GM06990 (cell line): Measurements from ENCODE around the gene PDSS2.
"Not testable (repeated sequence)": the region's sequence is repeated elsewhere in the genome, so short reads cannot be mapped to it uniquely, and the experiment has no call there.

Source experiments
- DNase-seq: peaks from one replicate; pipeline ENCODE4 v3.0.0-alpha.2; 2011; ENCODE audit not compliant: insufficient read length; ENCODE audit errors: extremely low read depth
- H3K27me3 ChIP-seq: replicated peaks from 2 replicates; pipeline ENCODE4 v1.6.0; 2011; ENCODE audit warnings: low read length; ENCODE audit not compliant: control insufficient read depth, insufficient read depth
- H3K36me3 ChIP-seq: 2 replicates; pipeline ENCODE4 v1.5.1; 2011; ENCODE audit warnings: low read length; ENCODE audit not compliant: control insufficient read depth, insufficient read depth
- H3K4me3 ChIP-seq: replicated peaks from 2 replicates; pipeline ENCODE4 v1.5.1; 2011; ENCODE audit warnings: low read depth, mild to moderate bottlenecking, control low read depth, low read length
- TF ChIP-seq, protein P1 (sequence below): IDR thresholded peaks from 2 replicates; pipeline ENCODE4 v1.5.1; 2011; ENCODE audit warnings: low read length, control low read depth, mild to moderate bottlenecking, inconsistent platforms; ENCODE audit not compliant: insufficient read depth, poor library complexity, severe bottlenecking

PDSS2 gene

DNA sequence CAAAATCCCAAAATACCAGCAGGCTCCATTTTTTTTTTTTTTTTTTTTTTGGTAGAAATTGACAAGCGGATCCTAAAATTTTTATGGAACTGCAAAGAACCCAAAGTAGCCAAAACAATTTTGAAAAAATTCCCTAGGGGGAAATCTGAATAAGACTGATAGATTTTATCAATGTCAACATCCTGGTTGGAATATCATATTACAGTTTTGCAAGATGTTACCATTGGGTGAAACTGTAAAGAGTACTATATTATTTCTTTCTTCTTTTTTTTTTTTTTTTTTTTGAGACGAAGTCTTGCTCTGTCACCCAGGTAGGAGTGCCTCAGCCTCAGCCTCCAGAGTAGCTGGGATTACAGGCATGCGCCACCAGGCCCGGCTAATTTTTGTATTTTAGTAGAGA is 314.7 kb downstream of the PDSS2 start:
- no peaks in the 10 kb centered on the region for H3K27me3 ChIP-seq
- H3K36me3 ChIP-seq: no peaks in the 10 kb centered on the region
- TF ChIP-seq, protein P1, sequence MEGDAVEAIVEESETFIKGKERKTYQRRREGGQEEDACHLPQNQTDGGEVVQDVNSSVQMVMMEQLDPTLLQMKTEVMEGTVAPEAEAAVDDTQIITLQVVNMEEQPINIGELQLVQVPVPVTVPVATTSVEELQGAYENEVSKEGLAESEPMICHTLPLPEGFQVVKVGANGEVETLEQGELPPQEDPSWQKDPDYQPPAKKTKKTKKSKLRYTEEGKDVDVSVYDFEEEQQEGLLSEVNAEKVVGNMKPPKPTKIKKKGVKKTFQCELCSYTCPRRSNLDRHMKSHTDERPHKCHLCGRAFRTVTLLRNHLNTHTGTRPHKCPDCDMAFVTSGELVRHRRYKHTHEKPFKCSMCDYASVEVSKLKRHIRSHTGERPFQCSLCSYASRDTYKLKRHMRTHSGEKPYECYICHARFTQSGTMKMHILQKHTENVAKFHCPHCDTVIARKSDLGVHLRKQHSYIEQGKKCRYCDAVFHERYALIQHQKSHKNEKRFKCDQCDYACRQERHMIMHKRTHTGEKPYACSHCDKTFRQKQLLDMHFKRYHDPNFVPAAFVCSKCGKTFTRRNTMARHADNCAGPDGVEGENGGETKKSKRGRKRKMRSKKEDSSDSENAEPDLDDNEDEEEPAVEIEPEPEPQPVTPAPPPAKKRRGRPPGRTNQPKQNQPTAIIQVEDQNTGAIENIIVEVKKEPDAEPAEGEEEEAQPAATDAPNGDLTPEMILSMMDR: no peak
- no peak for DNase-seq
- no peak overlapping the region for H3K4me3 ChIP-seq

DNA sequence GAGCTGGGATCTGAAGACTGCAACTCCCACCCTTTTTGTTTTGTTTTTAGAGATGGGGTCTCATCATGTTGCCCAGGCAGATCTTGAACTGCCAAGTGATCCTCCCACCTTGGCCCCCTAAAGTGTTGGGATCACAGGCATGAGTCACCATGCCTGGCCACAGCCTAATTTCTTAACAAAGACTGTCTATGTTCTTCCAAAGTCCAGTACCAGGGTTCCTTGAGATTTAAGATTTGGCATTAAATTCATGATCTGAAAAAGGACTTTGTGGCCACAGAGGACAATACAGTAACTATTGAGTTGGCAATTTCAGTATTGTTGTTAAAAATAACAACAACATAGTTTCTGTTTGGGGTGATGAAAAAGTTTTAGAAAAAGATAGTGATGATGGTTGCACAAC is 315.4 kb downstream of the PDSS2 start:
- TF ChIP-seq, protein P1: no peak
- no peak for DNase-seq
- Histone ChIP-seq H3K27me3 (no peaks in the 10 kb centered on the region), H3K36me3 (no peaks in the 10 kb centered on the region), H3K4me3 (no peak overlapping the region)

DNA sequence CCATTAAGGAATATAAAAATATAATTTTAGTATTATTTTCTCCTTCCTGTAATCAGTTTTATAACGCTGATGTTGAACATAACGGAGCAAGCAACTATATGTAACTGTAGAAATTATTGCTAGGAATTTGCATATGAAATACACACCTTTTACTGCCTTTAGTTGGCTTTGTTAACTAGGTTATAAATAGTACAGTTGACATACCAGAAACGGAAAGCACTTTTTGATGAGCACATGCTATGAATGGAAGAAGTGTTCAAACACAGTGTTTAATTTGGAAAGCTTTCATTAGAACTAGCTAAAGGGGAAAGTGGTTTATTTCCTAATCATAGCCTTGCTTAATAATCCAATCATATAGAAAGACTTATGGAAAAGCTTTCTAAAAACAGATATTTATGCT is 318.8 kb downstream of the PDSS2 start:
- Histone ChIP-seq H3K4me3 (no peak overlapping the region), H3K27me3 (no peaks in the 10 kb centered on the region), H3K36me3 (no peaks in the 10 kb centered on the region)
- DNase-seq: no peak
- TF ChIP-seq, protein P1: no peak

DNA sequence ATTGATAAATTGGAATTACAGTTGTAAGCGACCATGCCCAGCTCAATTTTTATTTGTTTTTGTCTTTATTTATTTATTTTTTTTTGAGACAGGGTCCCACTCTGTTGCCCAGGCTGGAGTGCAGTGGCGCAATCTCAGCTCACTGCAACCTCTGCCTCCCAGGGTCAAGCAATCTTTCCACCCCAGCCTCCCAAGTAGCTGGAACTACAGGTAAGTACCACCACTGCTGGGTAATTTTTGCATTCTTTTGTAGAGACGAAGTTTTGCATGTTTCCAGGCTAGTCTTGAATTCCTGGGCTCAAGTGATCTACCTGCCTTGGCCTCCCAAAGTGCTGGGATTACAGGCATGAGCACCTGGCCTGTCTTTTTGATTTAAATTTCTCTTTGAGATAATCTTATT is 323.0 kb downstream of the PDSS2 start:
- DNase-seq, H3K36me3 ChIP-seq, H3K4me3 ChIP-seq, H3K27me3 ChIP-seq: not testable (repeated sequence)

DNA sequence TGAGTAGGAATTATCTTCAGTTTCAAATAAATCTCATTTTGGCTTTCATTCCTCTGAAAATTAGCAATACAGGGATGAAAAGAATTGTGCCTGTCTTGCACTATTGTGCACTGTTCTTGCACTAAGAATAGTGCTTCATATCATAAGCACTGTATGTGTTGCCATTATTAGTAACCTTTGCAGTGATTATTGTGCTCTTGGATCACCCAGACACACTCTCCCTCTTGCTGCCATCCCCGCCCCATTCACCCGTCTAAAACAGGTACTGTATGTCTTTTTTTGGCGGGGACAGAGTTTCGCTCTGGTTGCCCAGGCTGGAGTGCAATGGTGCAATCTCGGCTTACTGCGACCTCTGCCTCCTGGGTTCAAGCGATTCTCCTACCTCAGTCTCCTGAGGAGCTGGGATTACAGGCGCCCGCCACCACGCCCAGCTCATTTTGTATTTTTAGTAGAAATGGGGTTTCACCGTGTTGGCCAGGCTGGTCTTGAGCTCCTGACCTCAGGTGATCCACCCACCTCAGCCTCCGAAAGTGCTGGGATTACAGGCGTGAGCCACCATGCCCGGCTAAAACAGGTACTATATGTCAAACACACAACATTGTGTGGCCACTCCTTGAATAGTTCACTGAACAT is 324.2 kb downstream of the PDSS2 start:
- H3K4me3 ChIP-seq, H3K27me3 ChIP-seq, H3K36me3 ChIP-seq, DNase-seq: not testable (repeated sequence)

DNA sequence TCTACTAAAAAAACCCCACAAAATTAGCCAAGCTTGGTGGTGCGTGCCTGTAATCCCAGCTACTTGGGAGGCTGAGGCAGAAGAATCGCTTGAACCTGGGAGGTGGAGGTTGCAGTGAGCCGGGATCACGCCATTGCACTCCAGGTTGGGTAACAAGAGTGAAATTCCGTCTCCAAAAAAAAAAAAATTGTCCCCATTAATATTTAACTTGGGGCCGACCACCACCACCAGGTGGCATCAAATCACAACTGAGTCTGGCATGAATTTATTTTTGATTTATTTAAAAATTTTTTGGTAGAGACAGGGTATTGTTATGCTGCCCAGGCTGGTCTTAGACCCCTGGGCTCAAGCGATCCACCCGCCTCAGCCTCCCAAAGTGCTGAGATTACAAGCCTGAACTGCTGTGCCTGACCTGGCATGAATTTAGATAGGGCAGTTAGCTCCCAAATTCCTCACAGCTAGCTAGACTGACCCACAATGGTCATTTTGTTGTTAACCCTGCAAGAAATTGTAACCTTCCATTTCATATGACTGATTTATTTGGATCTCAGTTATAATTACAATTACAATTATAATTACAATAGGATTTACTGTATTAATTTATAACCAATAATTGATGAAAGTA is 326.9 kb downstream of the PDSS2 start:
- no peak for DNase-seq
- Histone ChIP-seq H3K27me3 (no peaks in the 10 kb centered on the region), H3K36me3 (no peaks in the 10 kb centered on the region), H3K4me3 (no peak overlapping the region)
- TF ChIP-seq, protein P1: peak; percentile 49
